Stimulated activated naive CD4-positive, alpha-beta T cell treated with Interleukin-2 at 50 U/mL for 16 hours (primary cell): Measurements from ENCODE around the gene SCN9A.
"Not testable (repeated sequence)": the region's sequence is repeated elsewhere in the genome, so short reads cannot be mapped to it uniquely, and the experiment has no call there.

ENCODE experiments used
- DNase-seq: peaks from one replicate; lab custom pipeline; 2025; lab: John Stamatoyannopoulos, UW

The SCN9A gene

GRCh38 chr2:166240387-166241313, 135.1 kb downstream of the SCN9A start:
- no peak for DNase-seq

- no peak for DNase-seq
Measured at GRCh38 chr2:166239548-166239947, 136.2 kb downstream of the SCN9A start.

- DNase-seq, result no peak
Measured at GRCh38 chr2:166238176-166238575, 137.6 kb downstream of the SCN9A start.

- no peak for DNase-seq
Measured at GRCh38 chr2:166234112-166234846, 141.5 kb downstream of the SCN9A start.

- DNase-seq, result no peak
Measured at GRCh38 chr2:166233244-166233643, 142.5 kb downstream of the SCN9A start.

GRCh38 chr2:166230724-166231070, 145.0 kb downstream of the SCN9A start:
- DNase-seq, result no peak

- DNase-seq, result no peak
Measured at GRCh38 chr2:166230024-166230723, 145.6 kb downstream of the SCN9A start.

- no peak for DNase-seq
Measured at GRCh38 chr2:166229678-166230023, 146.1 kb downstream of the SCN9A start.

- no peak for DNase-seq
Measured at GRCh38 chr2:166224197-166224596, 151.5 kb downstream of the SCN9A start.

GRCh38 chr2:166223298-166223697, 152.4 kb downstream of the SCN9A start:
- DNase-seq, result no peak

- no peak for DNase-seq
Measured at GRCh38 chr2:166211079-166211478, 164.7 kb downstream of the SCN9A start.

- not testable (repeated sequence) for DNase-seq
Measured at GRCh38 chr2:166209944-166210343, 165.8 kb downstream of the SCN9A start.

- DNase-seq, result not testable (repeated sequence)
Measured at GRCh38 chr2:166209367-166209766, 166.4 kb downstream of the SCN9A start.

- DNase-seq, result not testable (repeated sequence)
Measured at GRCh38 chr2:166206153-166206552, 169.6 kb downstream of the SCN9A start.

GRCh38 chr2:166202778-166203177, 173.0 kb downstream of the SCN9A start:
- DNase-seq, result no peak

- no peak for DNase-seq
Measured at GRCh38 chr2:166197446-166197845, 178.3 kb downstream of the SCN9A start.

GRCh38 chr2:166193407-166193806, 182.3 kb downstream of the SCN9A start:
- no peak for DNase-seq

GRCh38 chr2:166188084-166188483, 187.7 kb downstream of the SCN9A start:
- no peak for DNase-seq

- no peak for DNase-seq
Measured at GRCh38 chr2:166184789-166185188, 191.0 kb downstream of the SCN9A start.

GRCh38 chr2:166181813-166182154, 194.0 kb downstream of the SCN9A start:
- DNase-seq, result no peak

- DNase-seq, result no peak
Measured at GRCh38 chr2:166180951-166181812, 194.6 kb downstream of the SCN9A start.

- DNase-seq, result no peak
Measured at GRCh38 chr2:166179201-166179600, 196.5 kb downstream of the SCN9A start.
